Astrocyte (in vitro differentiated cells and primary cell): ENCODE data around the gene CYBRD1. TPM values are rescaled to one million over a fixed set of nuclear protein-coding genes. Genes with fewer than 3 reads are reported as not detected.

Experiments used
- DNase-seq: peaks from one replicate; pipeline ENCODE4 v3.0.0-alpha.2; 2010; ENCODE audit warnings: low read depth
- FAIRE-seq: peaks from 2 replicates; lab custom pipeline; 2011; peaks lifted over from hg19 to GRCh38; lab: Jason Lieb, UNC
- H2AFZ ChIP-seq: 2 replicates; pipeline ENCODE4 v1.6.0; 2012; ENCODE audit warnings: low read depth, low read length, inconsistent platforms
- H3K27ac ChIP-seq: 2 replicates; pipeline ENCODE4 v1.5.1; 2011; ENCODE audit warnings: low read depth, low read length, inconsistent platforms
- H3K27me3 ChIP-seq: 2 replicates; pipeline ENCODE4 v1.6.0; 2011; ENCODE audit warnings: low read length, inconsistent platforms; ENCODE audit not compliant: insufficient read depth
- H3K36me3 ChIP-seq: 2 replicates; pipeline ENCODE4 v1.5.1; 2011; ENCODE audit warnings: low read length, inconsistent platforms; ENCODE audit not compliant: insufficient read depth
- H3K4me1 ChIP-seq: 2 replicates; pipeline ENCODE4 v1.5.1; 2011; ENCODE audit warnings: low read length, inconsistent platforms; ENCODE audit not compliant: insufficient read depth
- H3K4me2 ChIP-seq: 2 replicates; pipeline ENCODE4 v1.6.0; 2012; ENCODE audit warnings: low read length, inconsistent platforms
- H3K4me3 ChIP-seq: 2 replicates; pipeline ENCODE4 v1.5.1; 2011; ENCODE audit warnings: low read depth, mild to moderate bottlenecking, low read length, inconsistent platforms; ENCODE audit not compliant: insufficient read depth
- H3K79me2 ChIP-seq: 2 replicates; pipeline ENCODE4 v1.6.0; 2012; ENCODE audit warnings: mild to moderate bottlenecking, low read length, inconsistent platforms; ENCODE audit not compliant: insufficient read depth
- H3K9ac ChIP-seq: 2 replicates; pipeline ENCODE4 v1.6.0; 2012; ENCODE audit warnings: mild to moderate bottlenecking, low read length, inconsistent platforms
- H3K9me3 ChIP-seq: 2 replicates; pipeline ENCODE4 v1.5.1; 2012; ENCODE audit warnings: low read depth, mild to moderate bottlenecking, low read length, inconsistent platforms; ENCODE audit not compliant: insufficient read depth
- H4K20me1 ChIP-seq: 2 replicates; pipeline ENCODE4 v1.6.0; 2012; ENCODE audit warnings: low read length, inconsistent platforms; ENCODE audit not compliant: insufficient read depth
- H3K27ac Mint-ChIP-seq: one replicate; pipeline ENCODE4 v1.8.0; 2021; ENCODE audit warnings: mild to moderate bottlenecking, mixed read lengths; ENCODE audit not compliant: unreplicated experiment
- H3K27me3 Mint-ChIP-seq: one replicate; pipeline ENCODE4 v1.8.0; 2021; ENCODE audit warnings: low read depth, mixed read lengths; ENCODE audit not compliant: unreplicated experiment
- H3K36me3 Mint-ChIP-seq: one replicate; pipeline ENCODE4 v1.8.0; 2021; ENCODE audit warnings: low read depth, mixed read lengths; ENCODE audit not compliant: unreplicated experiment
- H3K4me1 Mint-ChIP-seq: one replicate; pipeline ENCODE4 v1.8.0; 2021; ENCODE audit warnings: low read depth, mixed read lengths; ENCODE audit not compliant: unreplicated experiment
- H3K4me3 Mint-ChIP-seq: one replicate; pipeline ENCODE4 v1.8.0; 2021; ENCODE audit warnings: mild to moderate bottlenecking, moderate library complexity, mixed read lengths; ENCODE audit not compliant: unreplicated experiment
- H3K9me3 Mint-ChIP-seq: one replicate; pipeline ENCODE4 v1.8.0; 2021; ENCODE audit warnings: mild to moderate bottlenecking, mixed read lengths; ENCODE audit not compliant: unreplicated experiment
- EZH2 ChIP-seq: IDR thresholded peaks from 2 replicates; pipeline ENCODE4 v1.6.1; 2012; ENCODE audit warnings: mild to moderate bottlenecking, low read length, inconsistent platforms; ENCODE audit not compliant: insufficient read depth
- total RNA-seq: library from RNA; stranded (reverse); gene quantifications from 2 replicates; pipeline ENCODE4 v1.2.1, GENCODE V29; 2021
- TF ChIP-seq, protein P1 (sequence below): IDR thresholded peaks from 2 replicates; pipeline ENCODE4 v1.5.1; 2011; ENCODE audit warnings: low read depth, mild to moderate bottlenecking, inconsistent platforms, low read length, moderate library complexity; ENCODE audit not compliant: insufficient read depth

The CYBRD1 gene
- total RNA-seq, 1 donor from 2014 or later, result 26.7 TPM

DNA sequence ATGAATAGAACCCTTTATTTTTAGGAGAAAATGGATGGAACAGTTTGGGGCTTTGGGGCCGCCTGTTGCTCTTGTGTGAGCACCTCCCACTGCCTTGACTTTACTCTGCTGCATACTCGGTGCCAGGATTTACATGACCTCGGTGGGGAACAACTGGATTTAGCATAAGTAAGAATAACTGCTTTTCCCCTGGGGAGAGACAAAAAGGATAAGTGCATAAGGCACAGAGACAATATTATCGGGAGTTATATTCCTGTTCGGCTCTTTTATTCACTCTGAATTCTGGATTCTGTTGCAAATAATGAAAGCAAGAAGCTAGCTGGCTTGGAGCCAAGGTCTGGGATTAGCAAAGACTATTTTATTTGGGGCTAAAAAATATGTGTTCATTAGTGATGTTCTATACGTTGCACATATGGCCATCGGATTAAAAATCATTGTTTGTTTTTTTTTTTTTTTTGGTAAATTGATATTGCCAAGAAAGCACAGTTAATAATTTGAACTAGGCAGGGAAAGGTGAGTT is 69.8 kb downstream of the CYBRD1 start:
- FAIRE-seq (no peak), DNase-seq (no peak)
- Histone ChIP-seq H2AFZ (no peak overlapping the region), H3K4me2 (peak overlapping the region; percentile 69), H3K36me3 (no peaks in the 10 kb centered on the region), H3K27me3 (no peaks in the 10 kb centered on the region), H3K4me1 (peaks cover 5% of the 10 kb centered on the region), H3K4me3 (no peak overlapping the region), H3K9me3 (no peaks in the 10 kb centered on the region), H3K27ac (no peak overlapping the region), H3K79me2 (no peaks in the 10 kb centered on the region), H3K9ac (no peak overlapping the region), H4K20me1 (no peaks in the 10 kb centered on the region)
- H3K9me3 Mint-ChIP-seq, result peaks cover 9% of the 10 kb centered on the region
- no peaks in the 10 kb centered on the region for H3K36me3 Mint-ChIP-seq
- peaks cover 7% of the 10 kb centered on the region for H3K4me1 Mint-ChIP-seq
- H3K4me3 Mint-ChIP-seq, result no peak overlapping the region
- TF ChIP-seq EZH2, result no peak
- TF ChIP-seq, protein P1, sequence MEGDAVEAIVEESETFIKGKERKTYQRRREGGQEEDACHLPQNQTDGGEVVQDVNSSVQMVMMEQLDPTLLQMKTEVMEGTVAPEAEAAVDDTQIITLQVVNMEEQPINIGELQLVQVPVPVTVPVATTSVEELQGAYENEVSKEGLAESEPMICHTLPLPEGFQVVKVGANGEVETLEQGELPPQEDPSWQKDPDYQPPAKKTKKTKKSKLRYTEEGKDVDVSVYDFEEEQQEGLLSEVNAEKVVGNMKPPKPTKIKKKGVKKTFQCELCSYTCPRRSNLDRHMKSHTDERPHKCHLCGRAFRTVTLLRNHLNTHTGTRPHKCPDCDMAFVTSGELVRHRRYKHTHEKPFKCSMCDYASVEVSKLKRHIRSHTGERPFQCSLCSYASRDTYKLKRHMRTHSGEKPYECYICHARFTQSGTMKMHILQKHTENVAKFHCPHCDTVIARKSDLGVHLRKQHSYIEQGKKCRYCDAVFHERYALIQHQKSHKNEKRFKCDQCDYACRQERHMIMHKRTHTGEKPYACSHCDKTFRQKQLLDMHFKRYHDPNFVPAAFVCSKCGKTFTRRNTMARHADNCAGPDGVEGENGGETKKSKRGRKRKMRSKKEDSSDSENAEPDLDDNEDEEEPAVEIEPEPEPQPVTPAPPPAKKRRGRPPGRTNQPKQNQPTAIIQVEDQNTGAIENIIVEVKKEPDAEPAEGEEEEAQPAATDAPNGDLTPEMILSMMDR, result no peak
- H3K27ac Mint-ChIP-seq, result no peak overlapping the region
- no peaks in the 10 kb centered on the region for H3K27me3 Mint-ChIP-seq

- H3K27me3 Mint-ChIP-seq, result peaks cover 8% of the 10 kb centered on the region
- Histone ChIP-seq H3K4me2 (peak overlapping the region; percentile 17), H3K79me2 (no peaks in the 10 kb centered on the region), H3K4me3 (no peak overlapping the region), H3K36me3 (no peaks in the 10 kb centered on the region), H2AFZ (peak overlapping the region; percentile 3), H3K27ac (no peak overlapping the region), H3K9me3 (no peaks in the 10 kb centered on the region), H3K4me1 (peaks cover 5% of the 10 kb centered on the region), H4K20me1 (no peaks in the 10 kb centered on the region), H3K27me3 (peaks cover 4% of the 10 kb centered on the region), H3K9ac (no peak overlapping the region)
- TF ChIP-seq EZH2, result no peak
- TF ChIP-seq, protein P1, result no peak
- peaks cover 7% of the 10 kb centered on the region for H3K4me1 Mint-ChIP-seq
- no peaks in the 10 kb centered on the region for H3K36me3 Mint-ChIP-seq
- DNase-seq, result no peak
- H3K9me3 Mint-ChIP-seq, result peaks cover 7% of the 10 kb centered on the region
- H3K4me3 Mint-ChIP-seq, result no peak overlapping the region
- FAIRE-seq, result no peak
- H3K27ac Mint-ChIP-seq, result no peak overlapping the region
Observed at GRCh38 chr2:171595456-171595855, 73.2 kb downstream of the CYBRD1 start.

DNA sequence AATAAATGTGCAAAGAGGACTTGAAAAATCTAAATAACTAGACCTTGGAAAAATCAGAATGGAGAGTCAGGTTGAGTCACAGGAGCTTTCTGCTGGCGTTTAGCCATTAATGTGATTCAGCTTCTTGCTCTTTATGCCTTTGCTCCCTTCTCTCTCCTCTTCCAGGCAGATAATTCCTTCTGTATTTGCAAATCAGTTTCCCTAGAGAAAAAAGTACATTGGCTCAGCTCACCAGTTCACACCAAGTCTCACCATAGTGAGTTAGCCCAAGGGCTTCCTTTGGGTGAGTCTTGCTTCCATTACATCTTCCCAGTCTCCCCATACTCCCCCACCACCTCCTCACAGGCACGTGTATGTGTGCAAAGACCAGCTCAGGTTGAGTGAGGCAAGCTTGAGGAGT is 73.6 kb downstream of the CYBRD1 start:
- Histone ChIP-seq H4K20me1 (no peaks in the 10 kb centered on the region), H3K4me2 (peak overlapping the region; percentile 17), H3K36me3 (no peaks in the 10 kb centered on the region), H2AFZ (no peak overlapping the region), H3K79me2 (no peaks in the 10 kb centered on the region), H3K4me1 (peaks cover 5% of the 10 kb centered on the region), H3K9ac (no peak overlapping the region), H3K27ac (peak overlapping the region; percentile 12), H3K9me3 (no peaks in the 10 kb centered on the region), H3K27me3 (peaks cover 4% of the 10 kb centered on the region), H3K4me3 (no peak overlapping the region)
- peak; percentile 81 for FAIRE-seq
- DNase-seq, result peak; percentile 90
- peaks cover 8% of the 10 kb centered on the region for H3K27me3 Mint-ChIP-seq
- peaks cover 4% of the 10 kb centered on the region for H3K9me3 Mint-ChIP-seq
- no peaks in the 10 kb centered on the region for H3K36me3 Mint-ChIP-seq
- no peak overlapping the region for H3K4me3 Mint-ChIP-seq
- H3K27ac Mint-ChIP-seq, result peak overlapping the region; percentile 20
- H3K4me1 Mint-ChIP-seq, result peaks cover 7% of the 10 kb centered on the region
- TF ChIP-seq, protein P1, result no peak
- no peak for TF ChIP-seq EZH2
